Measurements from ENCODE around the gene GRB7. TPM values are rescaled to one million over a fixed set of nuclear protein-coding genes. Genes with fewer than 3 reads are reported as not detected.
A peak's percentile ranks its signal among the peaks of the same experiment; 100 is the strongest.

Gene GRB7
- total and polyA plus RNA-seq, 2 experiments from 2014 or later, result 12.8 to 28.9 TPM

DNA sequence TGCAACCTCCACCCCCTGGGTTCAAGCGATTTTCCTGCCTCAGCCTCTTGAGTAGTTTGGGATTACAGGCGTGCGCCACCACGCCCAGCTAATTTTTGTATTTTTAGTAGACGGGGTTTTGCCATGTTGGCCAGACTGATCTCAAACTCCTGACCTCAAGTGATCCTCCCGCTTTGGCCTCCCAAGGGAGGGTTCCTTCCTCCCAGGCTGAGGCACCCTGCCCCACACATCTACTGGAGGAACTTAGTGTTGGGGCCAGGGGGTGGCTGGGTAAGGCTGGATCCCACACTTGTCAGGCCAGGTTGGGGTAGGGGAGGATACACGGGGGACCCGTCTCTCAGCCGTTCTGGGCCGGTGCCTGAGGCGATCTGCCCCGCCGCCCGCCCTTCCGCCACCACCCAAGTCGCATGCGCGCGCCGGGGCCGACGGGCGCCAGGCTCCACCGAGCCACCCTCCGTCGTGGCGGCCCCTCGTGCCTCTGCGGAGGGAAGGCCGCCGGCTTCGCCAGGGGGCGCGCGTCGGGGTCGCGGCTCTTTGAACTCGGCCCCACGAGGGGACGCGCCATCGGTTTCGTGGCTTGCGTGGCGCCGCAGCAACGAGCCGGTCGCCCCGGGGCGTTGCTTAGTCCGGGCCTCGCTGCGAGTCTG lies 15.9 kb downstream of the GRB7 start:
- DNase-seq (ENCODE audit: low spot score), result peak; percentile 69
- Histone ChIP-seq H2AFZ (peak overlapping the region; percentile 84), H3K27me3 (ENCODE audit: insufficient read depth) (peaks cover 18% of the 10 kb centered on the region), H3F3A (replicated peaks; ENCODE audit: low read depth) (peaks cover 14% of the 10 kb centered on the region), H4K20me1 (replicated peaks; ENCODE audit: insufficient read depth) (no peaks in the 10 kb centered on the region), H3K27ac (ENCODE audit: low read depth) (no peak overlapping the region), H3K9me2 (ENCODE audit: insufficient read depth) (no peaks in the 10 kb centered on the region), H3K4me3 (peak overlapping the region; percentile 86), H3K36me3 (ENCODE audit: insufficient read depth) (no peaks in the 10 kb centered on the region), H3K79me2 (replicated peaks; ENCODE audit: insufficient read depth) (no peaks in the 10 kb centered on the region), H3K4me1 (ENCODE audit: insufficient read depth) (peaks cover 20% of the 10 kb centered on the region; the same call in 1 of the 2 replicates), H3K4me2 (peak overlapping the region; percentile 89)
- ATAC-seq, result peak; percentile 40
- no peaks in the 10 kb centered on the region for H3K36me3 Mint-ChIP-seq (ENCODE audit: low read depth)
- peaks cover 45% of the 10 kb centered on the region for H3K4me1 Mint-ChIP-seq
- no peak overlapping the region for H3K27ac Mint-ChIP-seq
- H3K4me3 Mint-ChIP-seq, result peak overlapping the region; percentile 65
- TF ChIP-seq ZNF114 (CRISPR knock-in tag; IDR thresholded peaks at IDR 0.05) (no peak), ZNF331 (CRISPR knock-in tag; IDR thresholded peaks at IDR 0.05; ENCODE audit: low read depth) (no peak), STAT1 (IDR thresholded peaks at IDR 0.05; ENCODE audit: unreplicated experiment) (no peak), EZH2phosphoT487 (IDR thresholded peaks at IDR 0.05; ENCODE audit: unreplicated experiment) (no peak), EZH2 (IDR thresholded peaks at IDR 0.05; ENCODE audit: low read depth, unreplicated experiment) (no peak), JUNB (IDR thresholded peaks at IDR 0.05; ENCODE audit: unreplicated experiment) (no peak), CREB1 (CRISPR knock-in tag; IDR thresholded peaks at IDR 0.05; ENCODE audit: low read depth) (no peak)
- TF ChIP-seq, protein P1, sequence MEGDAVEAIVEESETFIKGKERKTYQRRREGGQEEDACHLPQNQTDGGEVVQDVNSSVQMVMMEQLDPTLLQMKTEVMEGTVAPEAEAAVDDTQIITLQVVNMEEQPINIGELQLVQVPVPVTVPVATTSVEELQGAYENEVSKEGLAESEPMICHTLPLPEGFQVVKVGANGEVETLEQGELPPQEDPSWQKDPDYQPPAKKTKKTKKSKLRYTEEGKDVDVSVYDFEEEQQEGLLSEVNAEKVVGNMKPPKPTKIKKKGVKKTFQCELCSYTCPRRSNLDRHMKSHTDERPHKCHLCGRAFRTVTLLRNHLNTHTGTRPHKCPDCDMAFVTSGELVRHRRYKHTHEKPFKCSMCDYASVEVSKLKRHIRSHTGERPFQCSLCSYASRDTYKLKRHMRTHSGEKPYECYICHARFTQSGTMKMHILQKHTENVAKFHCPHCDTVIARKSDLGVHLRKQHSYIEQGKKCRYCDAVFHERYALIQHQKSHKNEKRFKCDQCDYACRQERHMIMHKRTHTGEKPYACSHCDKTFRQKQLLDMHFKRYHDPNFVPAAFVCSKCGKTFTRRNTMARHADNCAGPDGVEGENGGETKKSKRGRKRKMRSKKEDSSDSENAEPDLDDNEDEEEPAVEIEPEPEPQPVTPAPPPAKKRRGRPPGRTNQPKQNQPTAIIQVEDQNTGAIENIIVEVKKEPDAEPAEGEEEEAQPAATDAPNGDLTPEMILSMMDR (conservative IDR thresholded peaks at IDR 0.05; ENCODE audit: low read depth in 2 of 2), result no peak; a peak in 1 of 4 replicates
- TF ChIP-seq, protein P2, sequence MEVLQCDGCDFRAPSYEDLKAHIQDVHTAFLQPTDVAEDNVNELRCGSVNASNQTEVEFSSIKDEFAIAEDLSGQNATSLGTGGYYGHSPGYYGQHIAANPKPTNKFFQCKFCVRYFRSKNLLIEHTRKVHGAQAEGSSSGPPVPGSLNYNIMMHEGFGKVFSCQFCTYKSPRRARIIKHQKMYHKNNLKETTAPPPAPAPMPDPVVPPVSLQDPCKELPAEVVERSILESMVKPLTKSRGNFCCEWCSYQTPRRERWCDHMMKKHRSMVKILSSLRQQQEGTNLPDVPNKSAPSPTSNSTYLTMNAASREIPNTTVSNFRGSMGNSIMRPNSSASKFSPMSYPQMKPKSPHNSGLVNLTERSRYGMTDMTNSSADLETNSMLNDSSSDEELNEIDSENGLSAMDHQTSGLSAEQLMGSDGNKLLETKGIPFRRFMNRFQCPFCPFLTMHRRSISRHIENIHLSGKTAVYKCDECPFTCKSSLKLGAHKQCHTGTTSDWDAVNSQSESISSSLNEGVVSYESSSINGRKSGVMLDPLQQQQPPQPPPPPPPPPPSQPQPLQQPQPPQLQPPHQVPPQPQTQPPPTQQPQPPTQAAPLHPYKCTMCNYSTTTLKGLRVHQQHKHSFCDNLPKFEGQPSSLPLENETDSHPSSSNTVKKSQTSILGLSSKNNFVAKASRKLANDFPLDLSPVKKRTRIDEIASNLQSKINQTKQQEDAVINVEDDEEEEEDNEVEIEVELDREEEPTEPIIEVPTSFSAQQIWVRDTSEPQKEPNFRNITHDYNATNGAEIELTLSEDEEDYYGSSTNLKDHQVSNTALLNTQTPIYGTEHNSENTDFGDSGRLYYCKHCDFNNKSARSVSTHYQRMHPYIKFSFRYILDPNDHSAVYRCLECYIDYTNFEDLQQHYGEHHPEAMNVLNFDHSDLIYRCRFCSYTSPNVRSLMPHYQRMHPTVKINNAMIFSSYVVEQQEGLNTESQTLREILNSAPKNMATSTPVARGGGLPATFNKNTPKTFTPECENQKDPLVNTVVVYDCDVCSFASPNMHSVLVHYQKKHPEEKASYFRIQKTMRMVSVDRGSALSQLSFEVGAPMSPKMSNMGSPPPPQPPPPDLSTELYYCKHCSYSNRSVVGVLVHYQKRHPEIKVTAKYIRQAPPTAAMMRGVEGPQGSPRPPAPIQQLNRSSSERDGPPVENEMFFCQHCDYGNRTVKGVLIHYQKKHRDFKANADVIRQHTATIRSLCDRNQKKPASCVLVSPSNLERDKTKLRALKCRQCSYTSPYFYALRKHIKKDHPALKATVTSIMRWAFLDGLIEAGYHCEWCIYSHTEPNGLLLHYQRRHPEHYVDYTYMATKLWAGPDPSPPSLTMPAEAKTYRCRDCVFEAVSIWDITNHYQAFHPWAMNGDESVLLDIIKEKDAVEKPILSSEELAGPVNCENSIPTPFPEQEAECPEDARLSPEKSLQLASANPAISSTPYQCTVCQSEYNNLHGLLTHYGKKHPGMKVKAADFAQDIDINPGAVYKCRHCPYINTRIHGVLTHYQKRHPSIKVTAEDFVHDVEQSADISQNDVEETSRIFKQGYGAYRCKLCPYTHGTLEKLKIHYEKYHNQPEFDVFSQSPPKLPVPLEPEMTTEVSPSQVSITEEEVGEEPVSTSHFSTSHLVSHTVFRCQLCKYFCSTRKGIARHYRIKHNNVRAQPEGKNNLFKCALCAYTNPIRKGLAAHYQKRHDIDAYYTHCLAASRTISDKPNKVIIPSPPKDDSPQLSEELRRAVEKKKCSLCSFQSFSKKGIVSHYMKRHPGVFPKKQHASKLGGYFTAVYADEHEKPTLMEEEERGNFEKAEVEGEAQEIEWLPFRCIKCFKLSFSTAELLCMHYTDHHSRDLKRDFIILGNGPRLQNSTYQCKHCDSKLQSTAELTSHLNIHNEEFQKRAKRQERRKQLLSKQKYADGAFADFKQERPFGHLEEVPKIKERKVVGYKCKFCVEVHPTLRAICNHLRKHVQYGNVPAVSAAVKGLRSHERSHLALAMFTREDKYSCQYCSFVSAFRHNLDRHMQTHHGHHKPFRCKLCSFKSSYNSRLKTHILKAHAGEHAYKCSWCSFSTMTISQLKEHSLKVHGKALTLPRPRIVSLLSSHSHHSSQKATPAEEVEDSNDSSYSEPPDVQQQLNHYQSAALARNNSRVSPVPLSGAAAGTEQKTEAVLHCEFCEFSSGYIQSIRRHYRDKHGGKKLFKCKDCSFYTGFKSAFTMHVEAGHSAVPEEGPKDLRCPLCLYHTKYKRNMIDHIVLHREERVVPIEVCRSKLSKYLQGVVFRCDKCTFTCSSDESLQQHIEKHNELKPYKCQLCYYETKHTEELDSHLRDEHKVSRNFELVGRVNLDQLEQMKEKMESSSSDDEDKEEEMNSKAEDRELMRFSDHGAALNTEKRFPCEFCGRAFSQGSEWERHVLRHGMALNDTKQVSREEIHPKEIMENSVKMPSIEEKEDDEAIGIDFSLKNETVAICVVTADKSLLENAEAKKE (CRISPR knock-in tag; IDR thresholded peaks at IDR 0.05), result no peak
- TF ChIP-seq, protein P3, sequence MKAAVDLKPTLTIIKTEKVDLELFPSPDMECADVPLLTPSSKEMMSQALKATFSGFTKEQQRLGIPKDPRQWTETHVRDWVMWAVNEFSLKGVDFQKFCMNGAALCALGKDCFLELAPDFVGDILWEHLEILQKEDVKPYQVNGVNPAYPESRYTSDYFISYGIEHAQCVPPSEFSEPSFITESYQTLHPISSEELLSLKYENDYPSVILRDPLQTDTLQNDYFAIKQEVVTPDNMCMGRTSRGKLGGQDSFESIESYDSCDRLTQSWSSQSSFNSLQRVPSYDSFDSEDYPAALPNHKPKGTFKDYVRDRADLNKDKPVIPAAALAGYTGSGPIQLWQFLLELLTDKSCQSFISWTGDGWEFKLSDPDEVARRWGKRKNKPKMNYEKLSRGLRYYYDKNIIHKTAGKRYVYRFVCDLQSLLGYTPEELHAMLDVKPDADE (IDR thresholded peaks at IDR 0.05), result no peak
- TF ChIP-seq, protein P4, sequence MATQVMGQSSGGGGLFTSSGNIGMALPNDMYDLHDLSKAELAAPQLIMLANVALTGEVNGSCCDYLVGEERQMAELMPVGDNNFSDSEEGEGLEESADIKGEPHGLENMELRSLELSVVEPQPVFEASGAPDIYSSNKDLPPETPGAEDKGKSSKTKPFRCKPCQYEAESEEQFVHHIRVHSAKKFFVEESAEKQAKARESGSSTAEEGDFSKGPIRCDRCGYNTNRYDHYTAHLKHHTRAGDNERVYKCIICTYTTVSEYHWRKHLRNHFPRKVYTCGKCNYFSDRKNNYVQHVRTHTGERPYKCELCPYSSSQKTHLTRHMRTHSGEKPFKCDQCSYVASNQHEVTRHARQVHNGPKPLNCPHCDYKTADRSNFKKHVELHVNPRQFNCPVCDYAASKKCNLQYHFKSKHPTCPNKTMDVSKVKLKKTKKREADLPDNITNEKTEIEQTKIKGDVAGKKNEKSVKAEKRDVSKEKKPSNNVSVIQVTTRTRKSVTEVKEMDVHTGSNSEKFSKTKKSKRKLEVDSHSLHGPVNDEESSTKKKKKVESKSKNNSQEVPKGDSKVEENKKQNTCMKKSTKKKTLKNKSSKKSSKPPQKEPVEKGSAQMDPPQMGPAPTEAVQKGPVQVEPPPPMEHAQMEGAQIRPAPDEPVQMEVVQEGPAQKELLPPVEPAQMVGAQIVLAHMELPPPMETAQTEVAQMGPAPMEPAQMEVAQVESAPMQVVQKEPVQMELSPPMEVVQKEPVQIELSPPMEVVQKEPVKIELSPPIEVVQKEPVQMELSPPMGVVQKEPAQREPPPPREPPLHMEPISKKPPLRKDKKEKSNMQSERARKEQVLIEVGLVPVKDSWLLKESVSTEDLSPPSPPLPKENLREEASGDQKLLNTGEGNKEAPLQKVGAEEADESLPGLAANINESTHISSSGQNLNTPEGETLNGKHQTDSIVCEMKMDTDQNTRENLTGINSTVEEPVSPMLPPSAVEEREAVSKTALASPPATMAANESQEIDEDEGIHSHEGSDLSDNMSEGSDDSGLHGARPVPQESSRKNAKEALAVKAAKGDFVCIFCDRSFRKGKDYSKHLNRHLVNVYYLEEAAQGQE (IDR thresholded peaks at IDR 0.05; ENCODE audit: unreplicated experiment), result no peak
- H3K27me3 Mint-ChIP-seq (ENCODE audit: insufficient read depth, low read depth, poor library complexity), result peaks cover 33% of the 10 kb centered on the region
- no peaks in the 10 kb centered on the region; the same call in 2 of the 3 replicates for H3K9me3 Mint-ChIP-seq

All from GM23338 (cell line).